Measurements from ENCODE around the gene C1orf159. TPM values are rescaled to one million over a fixed set of nuclear protein-coding genes. Genes with fewer than 3 reads are reported as not detected.

C1orf159 gene
- total and polyA plus RNA-seq, 9 of the 15 experiments (the other 6 are each of a cell fraction or from before 2014, with no cell fraction given): 0.28 to 54.9 (median 10.6) TPM

- intact Hi-C loops (cut with micrococcal nuclease) (loop anchor here (5.0 kb wide), 3 partner anchors 87 to 132 kb away; partner anchors contain the start of genes B3GALT6, SDF4 and TNFRSF18), in situ Hi-C loops (cut with MboI) (no loop called here)
- WGBS (ENCODE audit: insufficient coverage, low coverage, missing lambda C conversion rate): 27% methylated on average over 15 of the region's 16 CpGs
- peaks cover 5% of the 10 kb centered on the region for H3K79me2 ChIP-seq (ENCODE audit: control insufficient read depth, insufficient read depth, low read length)
- 0 out of 2 replicates have a peak, but pooled peaks have one; percentile 19 for TF ChIP-seq ZBTB7A (IDR thresholded peaks at IDR 0.05; ENCODE audit: borderline replicate concordance, control insufficient read depth, low read depth, low read length)
- TF ChIP-seq RNF219 (CRISPR knock-in tag; IDR thresholded peaks at IDR 0.05): no peak
- ATAC-seq: no peak
- H3K27ac ChIP-seq (ENCODE audit: extremely low read depth, low read depth, low read length): no peak overlapping the region
- H3K9me1 ChIP-seq (ENCODE audit: control insufficient read depth, insufficient read depth, low read length): no peaks in the 10 kb centered on the region
- no peak overlapping the region for H3K4me2 ChIP-seq (ENCODE audit: insufficient read depth, low read length)
- no peak for DNase-seq (ENCODE audit: extremely low read depth in 1 of 4, low spot score in 3 of 4)
- H3K36me3 ChIP-seq (ENCODE audit: control insufficient read depth, insufficient read depth, low read length): no peaks in the 10 kb centered on the region
- BruUV-seq (replicated peaks): no TSS peak
- CTCF ChIA-PET (ENCODE audit: low intra/inter-chr PET ratio): interaction anchor here (1.0 kb wide), 1 partner anchor 119 kb away, joined by 3 read pairs; no protein-coding TSS in a partner anchor
- no peak overlapping the region for H3K4me3 ChIP-seq
- H3K4me1 ChIP-seq (replicated peaks in 1 of 2; ENCODE audit: control insufficient read depth in 2 of 2, insufficient read depth in 2 of 2, low read length in 2 of 2): peaks cover 0 to 64% of the 10 kb centered on the region in 2 experiments; a peak in 3 of 5 replicates
- no peak for FAIRE-seq
- POLR2A ChIA-PET: interaction anchor here (0.6 to 1.2 kb wide), 2 partner anchors 10 to 40 kb away, joined by 3 to 4 read pairs; no protein-coding TSS in a partner anchor
- H3K9me3 ChIP-seq (replicated peaks; ENCODE audit: control insufficient read depth, insufficient read depth, low read depth, low read length): peaks cover 9% of the 10 kb centered on the region
- peaks cover 4% of the 10 kb centered on the region; the same call in 1 of the 2 replicates for H4K20me1 ChIP-seq (replicated peaks; ENCODE audit: control insufficient read depth, insufficient read depth, low read length)
- H3K27me3 ChIP-seq (ENCODE audit: control insufficient read depth in 2 of 2, insufficient read depth in 2 of 2, low read length in 2 of 2): peaks cover 25 to 57% of the 10 kb centered on the region in 2 experiments; a peak in 4 of 5 replicates
- no peak overlapping the region for H3K9ac ChIP-seq (ENCODE audit: insufficient read depth in 1 of 2, low read depth in 2 of 2, low read length in 2 of 2)
- no peak overlapping the region for H2AFZ ChIP-seq (ENCODE audit: low read depth, low read length)
Observed at GRCh38 chr1:1120096-1120495, 4.2 kb upstream of the C1orf159 start.
